Colonic mucosa (tissue), 4 donors: Measurements from ENCODE around the gene LRRC4B. TPM values are rescaled to one million over a fixed set of nuclear protein-coding genes. Genes with fewer than 3 reads are reported as not detected.

ENCODE experiments used
- DNase-seq: peaks from one replicate; pipeline ENCODE4 v3.0.0-alpha.2; 2020
- H3K27ac ChIP-seq: fragments of 200-600 bp; one replicate; pipeline ENCODE4 v1.8.0; 2021
- H3K27me3 ChIP-seq: fragments of 200-600 bp; one replicate; pipeline ENCODE4 v1.8.0; 2021
- H3K36me3 ChIP-seq: fragments of 200-600 bp; one replicate; pipeline ENCODE4 v1.8.0; 2021
- H3K4me1 ChIP-seq: fragments of 200-600 bp; one replicate; pipeline ENCODE4 v1.8.0; 2021; ENCODE audit warnings: mild to moderate bottlenecking
- H3K4me3 ChIP-seq: fragments of 200-600 bp; one replicate; pipeline ENCODE4 v1.8.0; 2021
- H3K9ac ChIP-seq, 2 donors: one replicate each; pipeline ENCODE4 v1.7.0; 2013; ENCODE audit warnings: control low read depth in 2 of 2, low read depth in 2 of 2, low read length in 2 of 2
- H3K9me3 ChIP-seq: fragments of 200-600 bp; one replicate; pipeline ENCODE4 v1.8.0; 2021
- intact Hi-C: fragments of 100-400 bp; cut with DNase I; formaldehyde crosslinking; loops from one replicate; pipeline ENCODE4 v1.14.1; 2022
- total RNA-seq, 2 donors: library from RNA; stranded (reverse); fragmentation: NEBNext Ultra II Directional in 1 of 2; extraction: Animal tissue kit (Norgen Biotek cat#: 25700) in 1 of 2; gene quantifications; one replicate each; pipeline ENCODE4 v1.2.1, GENCODE V29; 2021
- TF ChIP-seq, protein P1 (sequence below): fragments of 200-600 bp; IDR thresholded peaks from one replicate; pipeline ENCODE4 v1.8.0; 2022; ENCODE audit warnings: antibody characterized with exemption, mild to moderate bottlenecking
- donor health status: healthy.
- donor health status: DM: no; HTN: no; CAD: no.
- donor health status: DM: no; HTN: no; CAD: no.

The LRRC4B gene
- total RNA-seq, 2 donors from 2014 or later, result 1.1 TPM

DNA sequence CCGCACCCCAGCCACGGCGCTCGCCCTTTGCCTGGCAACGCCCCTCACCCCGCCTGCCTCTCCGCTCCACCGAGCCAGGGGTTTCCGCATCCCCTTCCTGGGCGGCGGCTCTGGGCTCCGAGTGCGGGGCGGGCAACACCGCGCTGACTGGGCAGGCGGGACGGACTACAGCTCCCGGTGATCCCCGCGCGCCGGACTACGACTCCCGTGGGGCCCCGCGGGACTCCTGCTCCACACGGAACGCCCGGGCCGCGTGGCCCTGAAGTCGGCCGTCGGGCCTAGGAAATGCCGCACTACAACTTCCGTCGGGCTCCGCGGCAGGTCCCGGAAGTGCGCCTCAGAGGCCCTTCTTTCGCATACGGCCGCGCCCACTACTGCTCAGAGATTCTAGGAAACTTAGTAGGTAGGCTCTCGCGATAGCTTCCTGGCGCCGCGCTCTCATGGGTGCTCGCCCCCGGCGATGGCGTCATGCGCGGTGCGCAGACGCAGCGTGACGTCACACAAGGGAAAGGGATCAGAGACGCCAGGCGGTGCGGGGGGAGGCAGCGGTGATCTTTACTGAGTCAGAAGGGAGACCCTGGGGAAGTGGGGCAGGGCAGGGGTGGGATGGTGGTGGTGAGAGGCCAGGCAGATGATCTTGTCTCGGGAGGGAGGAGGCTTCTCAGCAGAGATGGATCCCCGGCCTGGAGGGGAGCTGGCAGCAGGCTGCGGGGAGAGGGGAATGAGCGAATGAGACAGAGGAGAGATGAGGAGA is 57.0 kb downstream of the LRRC4B start, which contains the start of gene JOSD2:
JOSD2 (minus strand) TSS at position 123 of the 754 bp plus-strand sequence. CDS start 760 bp downstream, outside the sequence.
- Histone ChIP-seq H3K36me3 (no peaks in the 10 kb centered on the region), H3K9me3 (no peaks in the 10 kb centered on the region), H3K27me3 (peaks cover 3% of the 10 kb centered on the region), H3K9ac (peak within 1 kb of the TSS; percentile 78 to 84), H3K4me1 (no peaks in the 10 kb centered on the region), H3K27ac (peak within 1 kb of the TSS; percentile 63), H3K4me3 (peak within 1 kb of the TSS; percentile 63)
- intact Hi-C loops, result no loop called here
- peak; percentile 97 for DNase-seq
- TF ChIP-seq, protein P1, sequence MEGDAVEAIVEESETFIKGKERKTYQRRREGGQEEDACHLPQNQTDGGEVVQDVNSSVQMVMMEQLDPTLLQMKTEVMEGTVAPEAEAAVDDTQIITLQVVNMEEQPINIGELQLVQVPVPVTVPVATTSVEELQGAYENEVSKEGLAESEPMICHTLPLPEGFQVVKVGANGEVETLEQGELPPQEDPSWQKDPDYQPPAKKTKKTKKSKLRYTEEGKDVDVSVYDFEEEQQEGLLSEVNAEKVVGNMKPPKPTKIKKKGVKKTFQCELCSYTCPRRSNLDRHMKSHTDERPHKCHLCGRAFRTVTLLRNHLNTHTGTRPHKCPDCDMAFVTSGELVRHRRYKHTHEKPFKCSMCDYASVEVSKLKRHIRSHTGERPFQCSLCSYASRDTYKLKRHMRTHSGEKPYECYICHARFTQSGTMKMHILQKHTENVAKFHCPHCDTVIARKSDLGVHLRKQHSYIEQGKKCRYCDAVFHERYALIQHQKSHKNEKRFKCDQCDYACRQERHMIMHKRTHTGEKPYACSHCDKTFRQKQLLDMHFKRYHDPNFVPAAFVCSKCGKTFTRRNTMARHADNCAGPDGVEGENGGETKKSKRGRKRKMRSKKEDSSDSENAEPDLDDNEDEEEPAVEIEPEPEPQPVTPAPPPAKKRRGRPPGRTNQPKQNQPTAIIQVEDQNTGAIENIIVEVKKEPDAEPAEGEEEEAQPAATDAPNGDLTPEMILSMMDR, result no peak

- intact Hi-C loops, result no loop called here
- Histone ChIP-seq H3K9ac (peak overlapping the region; percentile 78 to 84), H3K36me3 (no peaks in the 10 kb centered on the region), H3K27me3 (peaks cover 3% of the 10 kb centered on the region), H3K4me3 (peak overlapping the region; percentile 63), H3K9me3 (no peaks in the 10 kb centered on the region), H3K4me1 (no peaks in the 10 kb centered on the region), H3K27ac (peak overlapping the region; percentile 63)
- TF ChIP-seq, protein P1, result no peak
- DNase-seq, result no peak
Observed at GRCh38 chr19:50510700-50511068, 57.6 kb downstream of the LRRC4B start.

DNA sequence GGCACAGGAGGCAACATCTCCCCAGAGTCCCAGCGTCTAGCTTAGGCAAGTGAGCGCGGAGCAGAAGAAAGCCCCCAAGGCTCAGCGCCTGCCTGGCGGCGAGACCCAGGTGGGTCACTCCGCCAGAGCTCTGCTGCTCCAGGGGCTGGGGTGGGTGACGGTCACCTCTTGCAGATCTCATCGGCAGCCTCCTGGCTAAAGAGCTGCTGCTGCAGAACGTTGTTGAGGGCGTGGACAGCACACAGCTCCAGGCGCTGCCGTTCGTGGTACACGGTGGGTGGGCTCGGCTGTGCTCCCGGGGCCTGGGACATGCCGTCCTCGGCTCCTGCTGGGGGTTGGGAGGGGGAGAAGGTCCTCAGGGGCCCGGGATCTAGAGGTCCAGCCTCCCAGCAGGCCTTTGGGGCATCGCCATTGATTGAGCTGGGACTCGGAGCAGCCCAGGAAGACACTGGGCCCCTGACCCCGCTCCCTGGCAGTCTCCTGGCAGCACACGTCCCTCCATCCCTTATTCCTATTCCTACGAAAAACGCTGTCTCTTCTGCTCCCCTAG is 58.0 kb downstream of the LRRC4B start:
- Histone ChIP-seq H3K36me3 (no peaks in the 10 kb centered on the region), H3K27me3 (peaks cover 3% of the 10 kb centered on the region), H3K27ac (no peak overlapping the region), H3K9me3 (no peaks in the 10 kb centered on the region), H3K4me1 (no peaks in the 10 kb centered on the region), H3K4me3 (peak overlapping the region; percentile 63), H3K9ac (peak overlapping the region in 1 of 2 donors; percentile 78)
- no peak for DNase-seq
- intact Hi-C loops, result no loop called here
- TF ChIP-seq, protein P1, result no peak

- TF ChIP-seq, protein P1, result no peak
- no peaks in the 10 kb centered on the region for H3K4me1 ChIP-seq
- no peak for DNase-seq
- H3K4me3 ChIP-seq, result no peak overlapping the region
- intact Hi-C loops, result no loop called here
- no peaks in the 10 kb centered on the region for H3K36me3 ChIP-seq
- H3K9ac ChIP-seq, result no peak overlapping the region
- H3K27me3 ChIP-seq, result peaks cover 3% of the 10 kb centered on the region
- H3K9me3 ChIP-seq, result no peaks in the 10 kb centered on the region
- H3K27ac ChIP-seq, result no peak overlapping the region
Observed at GRCh38 chr19:50509366-50509765, 58.9 kb downstream of the LRRC4B start.

GRCh38 chr19:50508843-50509190 is 59.4 kb downstream of the LRRC4B start:
- no peaks in the 10 kb centered on the region for H3K4me1 ChIP-seq
- H3K9me3 ChIP-seq, result no peaks in the 10 kb centered on the region
- intact Hi-C loops, result no loop called here
- TF ChIP-seq, protein P1, result no peak
- no peak overlapping the region for H3K9ac ChIP-seq
- no peak for DNase-seq
- no peak overlapping the region for H3K4me3 ChIP-seq
- H3K27ac ChIP-seq, result no peak overlapping the region
- peaks cover 3% of the 10 kb centered on the region for H3K27me3 ChIP-seq
- no peaks in the 10 kb centered on the region for H3K36me3 ChIP-seq
